K562 treated with DMSO at 1 percent for 48 hours (cell line): ENCODE data around the gene GCC1. TPM values are rescaled to one million over a fixed set of nuclear protein-coding genes. Genes with fewer than 3 reads are reported as not detected.

Experiments used
- total RNA-seq: library from RNA; unstranded; fragments of 300-600 nt; gene quantifications from 2 replicates; pipeline ENCODE4 v1.2.3, GENCODE V29; 2022; ENCODE audit warnings: low replicate concordance; ENCODE audit errors: extremely low read depth

Gene GCC1, protein sequence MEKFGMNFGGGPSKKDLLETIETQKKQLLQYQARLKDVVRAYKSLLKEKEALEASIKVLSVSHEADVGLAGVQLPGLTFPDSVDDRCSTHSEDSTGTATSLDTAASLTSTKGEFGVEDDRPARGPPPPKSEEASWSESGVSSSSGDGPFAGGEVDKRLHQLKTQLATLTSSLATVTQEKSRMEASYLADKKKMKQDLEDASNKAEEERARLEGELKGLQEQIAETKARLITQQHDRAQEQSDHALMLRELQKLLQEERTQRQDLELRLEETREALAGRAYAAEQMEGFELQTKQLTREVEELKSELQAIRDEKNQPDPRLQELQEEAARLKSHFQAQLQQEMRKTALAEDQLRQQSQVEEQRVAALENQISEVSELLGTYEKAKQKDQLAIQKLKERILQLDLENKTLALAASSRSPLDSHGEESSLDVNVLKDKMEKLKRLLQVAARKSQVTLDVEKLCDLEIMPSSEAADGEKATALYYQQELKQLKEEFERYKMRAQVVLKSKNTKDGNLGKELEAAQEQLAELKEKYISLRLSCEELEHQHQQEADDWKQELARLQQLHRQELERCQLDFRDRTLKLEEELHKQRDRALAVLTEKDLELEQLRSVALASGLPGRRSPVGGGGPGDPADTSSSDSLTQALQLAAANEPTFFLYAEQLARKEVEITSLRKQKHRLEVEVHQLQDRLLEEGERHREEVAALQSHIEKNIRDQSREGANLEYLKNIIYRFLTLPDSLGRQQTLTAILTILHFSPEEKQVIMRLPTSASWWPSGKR
- total RNA-seq = not detected in 2 replicates

DNA sequence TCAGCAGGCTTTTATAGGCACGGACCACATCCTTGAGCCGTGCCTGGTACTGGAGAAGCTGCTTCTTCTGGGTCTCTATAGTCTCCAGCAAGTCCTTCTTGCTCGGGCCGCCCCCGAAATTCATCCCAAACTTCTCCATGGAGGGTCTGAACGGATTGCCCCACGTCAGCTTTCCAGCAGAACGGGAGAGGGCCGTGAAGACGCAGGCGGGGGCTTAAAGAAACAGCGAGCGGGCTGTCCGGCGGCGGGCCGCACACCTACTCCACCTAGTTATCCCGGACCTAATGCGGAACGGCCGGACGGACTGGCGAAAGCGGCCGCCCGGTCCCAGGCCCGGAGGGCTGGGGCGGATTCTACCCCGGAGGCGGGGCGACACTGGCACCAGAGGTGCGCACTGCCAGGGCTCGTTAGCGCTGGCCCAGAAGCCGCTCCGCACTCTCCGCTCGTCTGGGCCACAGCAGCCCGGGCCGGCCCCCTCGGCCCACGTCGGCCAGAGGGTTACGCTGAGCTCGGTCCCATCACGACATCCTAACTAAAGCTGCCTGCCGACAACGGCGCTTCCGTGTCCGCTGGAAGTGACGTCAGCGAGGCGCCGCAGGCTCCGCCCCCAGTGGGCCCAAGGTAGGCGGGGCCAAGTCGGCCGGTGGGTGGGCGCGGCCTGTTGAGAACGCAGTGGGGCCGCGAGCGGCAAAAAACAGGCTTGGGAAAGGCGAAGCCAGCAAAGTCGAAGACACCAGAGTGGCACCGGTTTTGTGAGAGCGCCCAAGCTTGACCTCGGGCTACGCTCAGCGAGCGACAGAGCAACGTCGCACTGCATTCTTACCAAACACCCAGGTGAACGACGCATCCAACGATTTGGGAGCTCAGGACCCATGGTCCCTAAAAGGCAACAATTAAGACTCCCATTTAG lies at the start of gene GCC1:
Gene GCC1, minus strand, starts transcription at position 553 of the 910 bp plus-strand sequence. Its CDS starts 414 bp downstream, at position 139.

DNA sequence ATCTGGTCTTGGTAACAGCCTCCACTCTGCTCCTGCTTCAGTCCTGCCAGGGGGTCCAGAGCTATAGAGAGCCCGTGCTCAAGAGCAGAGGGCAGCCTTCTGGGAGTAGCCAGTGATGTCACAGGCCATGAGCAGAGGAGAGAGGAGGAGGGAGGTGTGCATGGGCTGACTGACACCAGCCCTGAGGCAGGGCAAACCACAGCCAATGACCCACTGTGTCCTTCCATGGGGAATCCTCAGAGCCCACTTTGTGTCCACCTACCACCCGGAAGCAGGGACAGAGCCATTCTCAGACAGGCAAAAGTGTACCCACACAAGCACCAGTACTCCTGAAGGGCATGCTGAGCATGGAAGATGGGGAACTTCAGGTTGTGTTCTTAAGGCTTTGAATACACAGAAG lies 32.6 kb upstream of the GCC1 start, which contains the start of gene PAX4:
Gene PAX4, minus strand, starts transcription at position 101 of the 400 bp plus-strand sequence. CDS start 2,214 bp downstream, outside the sequence.

DNA sequence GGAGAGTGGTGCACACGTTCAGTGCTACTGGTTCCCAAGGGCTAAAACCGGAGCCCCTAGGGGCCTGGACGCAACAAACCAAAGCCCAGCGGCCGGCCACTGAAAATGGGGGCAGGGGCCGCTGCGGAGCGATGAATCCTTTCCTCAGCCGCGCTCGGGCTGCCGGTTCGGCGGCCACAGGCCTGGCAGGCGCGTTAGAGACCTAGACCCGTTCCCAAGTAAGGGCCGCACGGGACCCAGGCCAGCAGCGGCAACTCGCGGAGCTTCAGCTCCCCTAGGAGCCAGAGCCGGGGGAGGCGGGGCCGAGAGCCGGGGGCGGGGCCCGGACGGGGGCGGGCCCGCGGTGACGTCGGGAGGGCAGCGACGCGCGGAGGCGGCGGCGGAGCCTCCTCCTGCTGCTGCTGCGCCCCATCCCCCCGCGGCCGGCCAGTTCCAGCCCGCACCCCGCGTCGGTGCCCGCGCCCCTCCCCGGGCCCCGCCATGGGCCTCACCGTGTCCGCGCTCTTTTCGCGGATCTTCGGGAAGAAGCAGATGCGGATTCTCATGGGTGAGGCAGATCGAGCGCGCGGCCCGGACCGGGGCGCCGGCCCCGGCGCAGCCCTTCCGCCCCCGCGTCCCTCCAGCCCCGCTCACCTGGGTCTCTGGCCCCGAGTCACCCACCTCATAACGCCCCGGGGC lies 2.8 kb upstream of the GCC1 start, which contains the start of gene ARF5:
Gene ARF5, plus strand, starts transcription at position 393 of the 678 bp plus-strand sequence. Its CDS starts 88 bp downstream, at position 481.

Other genes starting within 250 kb of the GCC1 start
- gene ZNF800, start 192.9 kb downstream of the GCC1 start, total RNA-seq = not detected in 2 replicates
- gene ARF5, start 2.8 kb upstream of the GCC1 start, total RNA-seq = not detected in 2 replicates
- gene FSCN3, start 8.1 kb upstream of the GCC1 start, total RNA-seq = not detected in 2 replicates
- not detected in 2 replicates for gene PAX4, start 32.5 kb upstream of the GCC1 start, total RNA-seq
- gene SND1, start 66.6 kb upstream of the GCC1 start, total RNA-seq = 597 and 1,390 TPM in 2 replicates